Neuronal stem cell (in vitro differentiated cells): ENCODE measurements around the gene TOGARAM2.

Source experiments
- DNase-seq: peaks from one replicate; pipeline ENCODE4 v3.0.0-alpha.2; 2013; ENCODE audit warnings: low spot score
- H2AFZ ChIP-seq: one replicate; pipeline ENCODE4 v1.6.1; 2013; ENCODE audit warnings: mild to moderate bottlenecking, low read length, inconsistent platforms
- H2AK5ac ChIP-seq: 2 replicates; pipeline ENCODE4 v1.6.1; 2013; ENCODE audit warnings: low read depth, mild to moderate bottlenecking, inconsistent platforms, low read length, moderate library complexity, mixed read lengths
- H2BK120ac ChIP-seq: 2 replicates; pipeline ENCODE4 v1.6.1; 2013; ENCODE audit warnings: low read depth, mild to moderate bottlenecking, inconsistent platforms, low read length, moderate library complexity, mixed read lengths
- H2BK12ac ChIP-seq: one replicate; pipeline ENCODE4 v1.6.1; 2013; ENCODE audit warnings: low read length, inconsistent platforms
- H2BK15ac ChIP-seq: 2 replicates; pipeline ENCODE4 v1.6.1; 2013; ENCODE audit warnings: mild to moderate bottlenecking, low read length, inconsistent platforms, mixed read lengths
- H2BK5ac ChIP-seq: one replicate; pipeline ENCODE4 v1.6.1; 2013; ENCODE audit warnings: inconsistent platforms, mild to moderate bottlenecking, low read length, moderate library complexity
- H3K14ac ChIP-seq: one replicate; pipeline ENCODE4 v1.6.1; 2013; ENCODE audit warnings: low read length, inconsistent platforms
- H3K18ac ChIP-seq: 2 replicates; pipeline ENCODE4 v1.6.1; 2013; ENCODE audit warnings: low read length, inconsistent platforms
- H3K23ac ChIP-seq: 2 replicates; pipeline ENCODE4 v1.6.1; 2013; ENCODE audit warnings: low read depth, mild to moderate bottlenecking, mixed read lengths, low read length, inconsistent platforms; ENCODE audit not compliant: poor library complexity
- H3K27ac ChIP-seq: replicated peaks from 3 replicates; pipeline ENCODE4 v1.5.1; 2013; ENCODE audit warnings: low read length, inconsistent platforms
- H3K27me3 ChIP-seq, 3 experiments: 2 replicates each; pipeline ENCODE4 v1.6.1; 2013; ENCODE audit warnings: low read length in 3 of 3, mild to moderate bottlenecking in 2 of 3, inconsistent platforms in 1 of 3, low read depth in 1 of 3, mixed read lengths in 1 of 3, moderate library complexity in 1 of 3; ENCODE audit not compliant: control insufficient read depth in 3 of 3, insufficient read depth in 3 of 3
- H3K36me3 ChIP-seq, 2 donors: replicated peaks in 1 of 2; 2 replicates each; pipeline ENCODE4 v1.6.1; 2013; ENCODE audit warnings: low read length in 2 of 2; ENCODE audit not compliant: control insufficient read depth in 2 of 2, insufficient read depth in 2 of 2
- H3K4ac ChIP-seq: 2 replicates; pipeline ENCODE4 v1.6.1; 2013; ENCODE audit warnings: inconsistent platforms, mild to moderate bottlenecking, low read length, moderate library complexity
- H3K4me1 ChIP-seq, 2 donors: 1 replicate in 1 of 2; 2 replicates in 1 of 2; pipeline ENCODE4 v1.6.1; 2013; ENCODE audit warnings: low read length in 2 of 2, low read depth in 1 of 2; ENCODE audit not compliant: control insufficient read depth in 2 of 2, insufficient read depth in 1 of 2
- H3K4me2 ChIP-seq: one replicate; pipeline ENCODE4 v1.6.1; 2013; ENCODE audit warnings: mild to moderate bottlenecking, low read length, inconsistent platforms; ENCODE audit not compliant: insufficient read depth, poor library complexity, severe bottlenecking
- H3K4me3 ChIP-seq, 2 donors: 2 replicates each; pipeline ENCODE4 v1.5.1; 2013; ENCODE audit warnings: low read length in 2 of 2, mild to moderate bottlenecking in 2 of 2, inconsistent platforms in 1 of 2, moderate library complexity in 1 of 2
- H3K79me1 ChIP-seq: one replicate; pipeline ENCODE4 v1.6.1; 2013; ENCODE audit warnings: low read depth, mild to moderate bottlenecking, inconsistent platforms, low read length, moderate library complexity
- H3K9ac ChIP-seq: one replicate; pipeline ENCODE4 v1.6.1; 2013; ENCODE audit warnings: mild to moderate bottlenecking, low read depth, low read length, inconsistent platforms; ENCODE audit not compliant: poor library complexity
- H3K9me3 ChIP-seq, 2 donors: replicated peaks in 1 of 2; 2 replicates each; pipeline versions ENCODE3 to v1.6.1; 2013; ENCODE audit warnings: low read length in 2 of 2, mild to moderate bottlenecking in 2 of 2, inconsistent platforms in 1 of 2, low read depth in 1 of 2, mixed read lengths in 1 of 2, moderate library complexity in 1 of 2; ENCODE audit not compliant: control insufficient read depth in 2 of 2, insufficient read depth in 1 of 2
- H4K8ac ChIP-seq: one replicate; pipeline ENCODE4 v1.6.1; 2013; ENCODE audit warnings: low read depth, mild to moderate bottlenecking, inconsistent platforms, low read length, moderate library complexity
- H4K91ac ChIP-seq: one replicate; pipeline ENCODE4 v1.6.1; 2013; ENCODE audit warnings: low read length, low read depth, mild to moderate bottlenecking, inconsistent platforms; ENCODE audit not compliant: poor library complexity
- WGBS, 2 donors: extraction: QIAGEN DNeasy Blood & Tissue Kit; methylation state at CpG; one replicate each; pipeline ENCODE4 v1.1.7; 2013; ENCODE audit warnings: missing lambda C conversion rate in 2 of 2, mixed read lengths in 1 of 2; ENCODE audit not compliant: insufficient read length in 2 of 2, insufficient replicate concordance in 1 of 2; ENCODE audit errors: extremely low coverage in 2 of 2; 5-methylcytosine and 5-hydroxymethylcytosine counted together

The TOGARAM2 gene

DNA sequence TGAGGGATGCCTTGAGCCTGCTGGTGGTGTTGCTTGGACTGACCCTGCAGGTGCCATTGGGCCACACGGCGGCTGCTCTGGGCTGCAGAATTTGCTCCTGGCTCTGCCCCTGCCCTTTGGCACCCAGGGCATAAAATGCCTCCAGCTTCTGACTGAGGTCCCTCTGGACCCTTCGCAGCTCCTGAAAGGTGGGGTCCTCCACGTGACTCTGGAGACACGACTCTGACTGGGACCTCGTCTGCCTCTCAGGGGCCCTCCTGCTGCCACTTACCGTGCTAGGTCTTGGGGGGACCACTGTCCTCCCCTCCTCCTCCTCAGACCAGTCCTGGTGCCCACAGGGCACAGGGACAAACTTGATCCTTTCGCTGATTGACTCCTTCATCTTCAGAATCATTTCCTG lies 91.2 kb downstream of the TOGARAM2 start:
- Histone ChIP-seq H3K23ac (no peak overlapping the region), H2BK5ac (no peak overlapping the region), H2AFZ (no peak overlapping the region), H3K79me1 (no peaks in the 10 kb centered on the region), H3K9me3 (no peaks in the 10 kb centered on the region), H4K91ac (no peak overlapping the region), H3K4me3 (no peak overlapping the region), H2BK120ac (no peak overlapping the region), H2AK5ac (peak overlapping the region; percentile 67), H3K14ac (no peak overlapping the region), H3K36me3 (no peaks in the 10 kb centered on the region), H3K4me2 (no peak overlapping the region), H3K18ac (peak overlapping the region; percentile 62), H2BK15ac (peak overlapping the region; percentile 2), H3K9ac (no peak overlapping the region), H3K4ac (no peak overlapping the region), H3K27me3 (peaks cover 0 to 31% (median 0%) of the 10 kb centered on the region in 3 experiments), H3K4me1 (peaks cover 9 to 12% of the 10 kb centered on the region in 2 donors), H4K8ac (no peak overlapping the region), H2BK12ac (no peak overlapping the region), H3K27ac (no peak overlapping the region)
- DNase-seq: no peak
- no CpG with 5 or more reads among the region's 8 CpGs for WGBS, 2 donors

DNA sequence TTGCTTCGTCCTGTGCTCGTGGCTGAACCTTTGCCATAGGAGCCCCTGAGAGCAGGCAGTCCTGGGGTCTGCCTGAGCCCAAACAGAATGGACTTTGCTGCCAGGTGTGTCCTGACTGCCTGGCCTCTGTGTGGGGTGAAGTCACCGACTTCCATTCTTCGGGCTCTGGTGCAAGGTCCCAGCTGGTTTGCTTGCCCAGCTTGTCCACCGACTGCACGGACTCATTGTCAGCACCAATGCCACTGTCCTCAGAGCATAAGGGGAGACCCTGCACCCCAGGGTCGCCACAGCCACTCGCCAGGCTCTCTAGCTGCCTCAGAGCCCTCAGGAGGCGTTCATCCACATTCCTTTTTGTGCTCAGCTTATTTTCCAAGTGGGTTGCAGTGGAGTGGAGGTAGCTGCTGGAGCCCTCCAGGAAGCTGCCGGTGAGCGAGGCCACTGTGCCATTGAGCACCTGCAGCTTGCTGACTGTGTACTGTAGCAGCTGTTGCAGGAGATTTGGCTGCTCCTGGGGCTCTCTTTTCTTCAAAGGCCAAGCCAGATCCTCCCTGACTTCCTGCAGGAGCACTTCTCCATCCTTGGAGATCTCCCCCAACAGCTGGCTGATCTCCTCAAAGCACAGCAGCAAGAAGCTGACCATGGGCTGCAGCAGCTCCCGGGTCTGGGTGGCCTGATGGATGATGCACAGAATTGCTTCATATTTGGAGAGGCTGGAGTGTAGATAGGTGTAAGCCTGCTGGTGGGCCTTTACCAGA lies 92.0 kb downstream of the TOGARAM2 start:
- no peak overlapping the region for H3K4me3 ChIP-seq
- no peak overlapping the region for H2BK12ac ChIP-seq
- H3K27ac ChIP-seq: no peak overlapping the region

DNA sequence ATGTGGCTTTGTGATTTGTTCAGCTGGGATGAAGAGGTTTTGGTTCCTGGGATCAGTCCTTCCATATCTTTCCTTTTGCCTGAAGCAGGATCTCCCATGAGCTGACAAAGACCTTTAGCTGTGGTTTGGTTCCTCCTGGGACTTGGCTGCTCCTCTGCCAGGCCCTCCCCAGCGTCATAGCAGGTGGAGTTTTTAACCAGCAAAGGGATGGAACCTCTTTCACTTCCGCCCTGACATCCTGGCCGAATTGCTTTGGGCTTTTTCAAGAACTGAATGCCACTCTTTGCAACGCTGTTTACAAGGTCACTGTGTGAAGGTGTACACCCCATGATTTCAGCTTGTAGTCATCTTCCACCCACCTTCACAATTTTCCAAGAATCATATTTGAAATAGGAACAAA lies 92.8 kb downstream of the TOGARAM2 start:
- H3K27me3 ChIP-seq: peaks cover 0 to 32% (median 0%) of the 10 kb centered on the region in 3 experiments
- H3K23ac ChIP-seq: no peak overlapping the region

More for the DNA sequence above, 92.0 kb downstream of the TOGARAM2 start:
- Histone ChIP-seq H3K23ac (no peak overlapping the region), H4K8ac (no peak overlapping the region), H2AK5ac (peak overlapping the region; percentile 67), H2BK5ac (no peak overlapping the region), H3K27me3 (peaks cover 0 to 32% (median 0%) of the 10 kb centered on the region in 3 experiments), H3K18ac (peak overlapping the region; percentile 68), H3K36me3 (no peaks in the 10 kb centered on the region), H3K14ac (no peak overlapping the region), H3K4me1 (peaks cover 9 to 12% of the 10 kb centered on the region in 2 donors), H3K9me3 (peaks cover 0 to 2% of the 10 kb centered on the region in 2 donors), H3K4me2 (no peak overlapping the region), H3K9ac (no peak overlapping the region), H2AFZ (no peak overlapping the region), H3K79me1 (no peaks in the 10 kb centered on the region), H2BK15ac (peak overlapping the region; percentile 35), H2BK120ac (no peak overlapping the region), H3K4ac (no peak overlapping the region), H4K91ac (peak overlapping the region; percentile 83)
- WGBS, 2 donors: no CpG with 5 or more reads among the region's 12 CpGs
- no peak for DNase-seq

DNA sequence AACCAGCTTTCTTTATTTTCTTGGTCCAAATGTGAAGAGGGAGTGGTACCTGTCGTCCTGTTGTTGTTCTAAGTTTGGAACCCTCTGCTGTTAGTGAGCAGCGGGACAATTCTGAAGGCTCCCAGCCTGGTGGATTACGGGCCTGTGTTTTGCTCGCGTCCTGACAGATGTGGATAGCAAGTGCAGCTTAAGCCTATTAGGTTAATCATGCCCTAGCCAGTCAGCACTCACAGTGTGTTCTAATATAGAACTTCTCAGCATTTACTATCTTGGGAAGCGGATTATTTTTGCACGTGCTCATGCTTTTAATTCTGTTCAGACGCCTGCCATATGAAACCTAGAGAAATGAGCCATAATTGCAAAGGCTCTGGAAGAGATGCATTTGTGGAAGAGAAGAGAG lies 93.3 kb downstream of the TOGARAM2 start, which contains the start of gene PCARE:
Gene PCARE (minus strand): TSS at position 113 of the 400 bp plus-strand sequence. CDS start 262 bp downstream, outside the sequence.
- Histone ChIP-seq H4K8ac (no peak within 1 kb of the TSS), H3K4ac (no peak within 1 kb of the TSS), H2BK15ac (no peak within 1 kb of the TSS), H2BK120ac (no peak within 1 kb of the TSS), H2AFZ (no peak within 1 kb of the TSS), H3K23ac (no peak within 1 kb of the TSS), H3K27me3 (peaks cover 0 to 32% (median 0%) of the 10 kb centered on the region in 3 experiments), H4K91ac (no peak within 1 kb of the TSS), H3K4me3 (no peak within 1 kb of the TSS), H3K9ac (no peak within 1 kb of the TSS), H3K9me3 (peaks cover 4% of the 10 kb centered on the region in 2 donors), H3K4me1 (peaks cover 6 to 12% of the 10 kb centered on the region in 2 donors), H3K36me3 (no peaks in the 10 kb centered on the region), H2BK12ac (no peak within 1 kb of the TSS), H2AK5ac (no peak within 1 kb of the TSS), H3K79me1 (no peaks in the 10 kb centered on the region), H3K18ac (peak within 1 kb of the TSS; percentile 68), H3K27ac (no peak within 1 kb of the TSS), H3K14ac (no peak within 1 kb of the TSS), H2BK5ac (no peak within 1 kb of the TSS), H3K4me2 (no peak within 1 kb of the TSS)
- DNase-seq: no peak
- WGBS, 2 donors: no CpG with 5 or more reads among the region's 8 CpGs

More for the DNA sequence above, 92.8 kb downstream of the TOGARAM2 start:
- no peak overlapping the region for H2BK5ac ChIP-seq
- peaks cover 6 to 12% of the 10 kb centered on the region in 2 donors for H3K4me1 ChIP-seq
- H3K4me3 ChIP-seq: no peak overlapping the region
- no peak overlapping the region for H3K27ac ChIP-seq
- no peak overlapping the region for H4K91ac ChIP-seq
- H3K79me1 ChIP-seq: no peaks in the 10 kb centered on the region
- H3K18ac ChIP-seq: no peak overlapping the region
- H3K9ac ChIP-seq: no peak overlapping the region
- H3K9me3 ChIP-seq: peaks cover 0 to 2% of the 10 kb centered on the region in 2 donors
- no peak overlapping the region for H3K14ac ChIP-seq
- DNase-seq: no peak
- no peak overlapping the region for H2BK12ac ChIP-seq
- no peak overlapping the region for H3K4me2 ChIP-seq
- H3K4ac ChIP-seq: no peak overlapping the region
- no peak overlapping the region for H4K8ac ChIP-seq
- H2AFZ ChIP-seq: no peak overlapping the region
- no peaks in the 10 kb centered on the region for H3K36me3 ChIP-seq
- no CpG with 5 or more reads among the region's 4 CpGs for WGBS, 2 donors
- no peak overlapping the region for H2BK15ac ChIP-seq
- no peak overlapping the region for H2AK5ac ChIP-seq
- no peak overlapping the region for H2BK120ac ChIP-seq
